Measurements from ENCODE around the gene DNAAF9. TPM values are rescaled to one million over a fixed set of nuclear protein-coding genes. Genes with fewer than 3 reads are reported as not detected.

DNAAF9 gene
- total RNA-seq, 4 donors from 2014 or later = 28.8 to 35.3 (median 32.0) TPM

DNA sequence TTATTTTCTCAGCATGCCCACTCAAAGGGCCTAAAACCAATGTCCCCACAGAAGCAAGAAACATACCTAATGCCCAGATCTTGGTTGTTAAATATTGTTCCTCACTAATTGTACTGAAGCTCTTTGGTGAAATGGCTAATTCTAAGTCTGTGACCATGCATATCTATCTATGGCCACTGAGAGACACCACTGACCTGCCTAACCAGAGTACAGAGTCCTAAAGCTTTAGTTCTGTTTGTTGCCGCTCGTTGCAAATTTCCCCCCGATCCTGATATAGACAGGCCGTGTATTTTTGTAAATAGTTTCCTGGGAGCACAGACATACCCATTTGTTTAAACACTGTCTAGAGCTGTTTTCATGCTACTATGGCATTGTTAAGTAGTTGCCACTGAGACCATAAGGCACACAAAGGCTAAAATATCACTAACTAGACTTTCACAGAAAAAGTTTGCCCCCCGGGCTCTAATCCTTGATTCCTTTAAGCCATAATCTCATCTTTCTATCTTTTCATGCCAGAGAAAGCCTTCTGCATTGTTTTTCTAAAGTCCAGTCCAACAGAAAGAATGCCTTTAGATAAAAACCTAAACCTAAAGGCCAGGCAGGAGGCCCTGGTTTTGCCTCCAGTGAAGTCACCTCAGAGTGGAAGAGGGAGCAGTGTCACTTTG lies 48.7 kb downstream of the DNAAF9 start:
- TF ChIP-seq EP300 (IDR thresholded peaks at IDR 0.05) (no peak), POLR2A (IDR thresholded peaks at IDR 0.05) (no peak), CTCF (IDR thresholded peaks at IDR 0.05) (no peak)
- no peak for DNase-seq (ENCODE audit: low spot score in 2 of 2)
- Histone ChIP-seq H3K4me1 (no peaks in the 10 kb centered on the region), H3K9me3 (no peaks in the 10 kb centered on the region), H3K27me3 (no peaks in the 10 kb centered on the region), H3K4me3 (no peak overlapping the region), H3K36me3 (peaks cover 0 to 49% (median 0%) of the 10 kb centered on the region in 3 donors), H3K27ac (no peak overlapping the region)
- 81 to 88% methylated on average over 5 of the region's 5 CpGs for WGBS, 2 donors

Small RNAs within 50 kb of the gene (small RNA-seq; reads per million reads assigned to genes)
- not detected for gene RF00012
- gene RNU6-1019P = not detected

Other genes with a start within 250 kb of the DNAAF9 start
- gene FASTKD5, start 247.8 kb downstream of the DNAAF9 start, total RNA-seq = 10 to 100 TPM in 2 of 4 donors, 1 to 10 TPM in 2; 5.9 to 11.3 (median 8.8) TPM
- 10 to 100 TPM in 1 of 4 donors, 1 to 10 TPM in 3; 7.5 to 10.8 (median 8.6) TPM for gene UBOX5, start 247.8 kb downstream of the DNAAF9 start, total RNA-seq
- gene LZTS3, start 234.1 kb downstream of the DNAAF9 start, total RNA-seq = 10 to 100 TPM; 10.9 to 28.2 (median 18.6) TPM
- gene DDRGK1, start 203.0 kb downstream of the DNAAF9 start, total RNA-seq = 100 to 1,000 TPM in 2 of 4 donors, 10 to 100 TPM in 2; 76.7 to 117 (median 89.9) TPM
- 10 to 100 TPM; 39.4 to 62.4 (median 50.5) TPM for gene ITPA, start 198.2 kb downstream of the DNAAF9 start, total RNA-seq
- under 1 TPM in 2 of 4 donors, not detected in 2; 0.21 to 0.78 TPM for gene SLC4A11, start 168.5 kb downstream of the DNAAF9 start, total RNA-seq
- gene ATRN, start 63.3 kb upstream of the DNAAF9 start, total RNA-seq = 10 to 100 TPM; 24.0 to 31.5 (median 26.4) TPM